H9 (cell line): ENCODE results near the gene CD226. TPM values are rescaled to one million over a fixed set of nuclear protein-coding genes. Genes with fewer than 3 reads are reported as not detected.
"Not testable (repeated sequence)": the region's sequence is repeated elsewhere in the genome, so short reads cannot be mapped to it uniquely, and the experiment has no call there.

Experiments
- DNase-seq: peaks from one replicate; pipeline ENCODE4 v3.0.0-alpha.2; 2017
- H2AFZ ChIP-seq: one replicate; pipeline ENCODE4 v1.6.1; 2013; ENCODE audit warnings: mild to moderate bottlenecking, low read length, control low read depth, moderate library complexity
- H2AK5ac ChIP-seq: 2 replicates; pipeline ENCODE4 v1.6.1; 2013; ENCODE audit warnings: low read length, control low read depth, mixed read lengths; ENCODE audit not compliant: insufficient read length
- H2BK120ac ChIP-seq: one replicate; pipeline ENCODE4 v1.6.1; 2013; ENCODE audit warnings: low read depth, mild to moderate bottlenecking, low read length, control low read depth, inconsistent platforms; ENCODE audit not compliant: poor library complexity, severe bottlenecking
- H2BK12ac ChIP-seq: 2 replicates; pipeline ENCODE4 v1.6.1; 2013; ENCODE audit warnings: low read length, control low read depth, mixed read lengths, low read depth; ENCODE audit not compliant: insufficient read length
- H2BK15ac ChIP-seq: 2 replicates; pipeline ENCODE4 v1.6.1; 2013; ENCODE audit warnings: low read depth, low read length, control low read depth
- H2BK20ac ChIP-seq: one replicate; pipeline ENCODE4 v1.6.1; 2013; ENCODE audit warnings: low read depth, mild to moderate bottlenecking, low read length, control low read depth, inconsistent platforms; ENCODE audit not compliant: poor library complexity, severe bottlenecking
- H2BK5ac ChIP-seq: 2 replicates; pipeline ENCODE4 v1.6.1; 2013; ENCODE audit warnings: low read length, control low read depth, mixed read lengths; ENCODE audit not compliant: insufficient read length
- H3K14ac ChIP-seq: 2 replicates; pipeline ENCODE4 v1.6.1; 2013; ENCODE audit warnings: low read length, control low read depth; ENCODE audit not compliant: insufficient read depth
- H3K18ac ChIP-seq: 2 replicates; pipeline ENCODE4 v1.6.1; 2013; ENCODE audit warnings: low read depth, mild to moderate bottlenecking, mixed read lengths, low read length, control low read depth; ENCODE audit not compliant: insufficient read length
- H3K23ac ChIP-seq: 2 replicates; pipeline ENCODE4 v1.6.1; 2013; ENCODE audit warnings: low read length, control low read depth, mixed read lengths, low read depth; ENCODE audit not compliant: insufficient read length
- H3K23me2 ChIP-seq: 2 replicates; pipeline ENCODE4 v1.6.1; 2013; ENCODE audit warnings: low read depth, mild to moderate bottlenecking, mixed read lengths, low read length, control low read depth; ENCODE audit not compliant: insufficient read length, poor library complexity, severe bottlenecking
- H3K27ac ChIP-seq: 2 replicates; pipeline ENCODE4 v1.5.1; 2013; ENCODE audit warnings: low read length, control low read depth, mixed read lengths, low read depth; ENCODE audit not compliant: insufficient read length
- H3K27me3 ChIP-seq: 2 replicates; pipeline ENCODE4 v1.6.1; 2013; ENCODE audit warnings: low read length, control low read depth, inconsistent platforms; ENCODE audit not compliant: insufficient read depth
- H3K4ac ChIP-seq: 2 replicates; pipeline ENCODE4 v1.6.1; 2013; ENCODE audit warnings: low read depth, mild to moderate bottlenecking, control low read depth, inconsistent platforms, low read length, moderate library complexity
- H3K4me1 ChIP-seq: 2 replicates; pipeline ENCODE4 v1.6.1; 2013; ENCODE audit warnings: low read length, control low read depth, inconsistent platforms; ENCODE audit not compliant: insufficient read depth
- H3K4me2 ChIP-seq: 2 replicates; pipeline ENCODE4 v1.6.1; 2013; ENCODE audit warnings: low read length, control low read depth, mixed read lengths; ENCODE audit not compliant: insufficient read length, insufficient read depth
- H3K56ac ChIP-seq: 2 replicates; pipeline ENCODE4 v1.6.1; 2013; ENCODE audit warnings: low read depth, mild to moderate bottlenecking, mixed read lengths, low read length, control low read depth; ENCODE audit not compliant: insufficient read length
- H3K79me1 ChIP-seq: 2 replicates; pipeline ENCODE4 v1.6.1; 2013; ENCODE audit warnings: low read depth, mild to moderate bottlenecking, moderate library complexity, low read length, control low read depth, inconsistent platforms; ENCODE audit not compliant: insufficient read depth, poor library complexity, severe bottlenecking
- H3K79me2 ChIP-seq: 2 replicates; pipeline ENCODE4 v1.6.1; 2013; ENCODE audit warnings: low read length, control low read depth, inconsistent platforms; ENCODE audit not compliant: insufficient read depth
- H3K9ac ChIP-seq: 2 replicates; pipeline ENCODE4 v1.6.1; 2013; ENCODE audit warnings: low read length, control low read depth, mixed read lengths; ENCODE audit not compliant: insufficient read length; ENCODE audit errors: extremely low read depth
- H3K9me3 ChIP-seq: one replicate; pipeline ENCODE4 v1.6.1; 2013; ENCODE audit warnings: low read depth, low read length, inconsistent platforms; ENCODE audit not compliant: control insufficient read depth
- H3T11ph ChIP-seq: one replicate; pipeline ENCODE4 v1.6.1; 2013; ENCODE audit warnings: mild to moderate bottlenecking, low read length, control low read depth, inconsistent platforms
- H4K20me1 ChIP-seq: one replicate; pipeline ENCODE4 v1.6.1; 2013; ENCODE audit not compliant: control insufficient read depth, insufficient read length, insufficient read depth
- H4K5ac ChIP-seq: 2 replicates; pipeline ENCODE4 v1.6.1; 2013; ENCODE audit warnings: low read depth, mild to moderate bottlenecking, mixed read lengths, low read length, control low read depth; ENCODE audit not compliant: insufficient read length
- H4K8ac ChIP-seq: replicated peaks from 2 replicates; pipeline ENCODE4 v1.6.1; 2013; ENCODE audit warnings: low read length, control low read depth, mixed read lengths, low read depth; ENCODE audit not compliant: insufficient read length
- H4K91ac ChIP-seq: 2 replicates; pipeline ENCODE4 v1.6.1; 2013; ENCODE audit warnings: low read depth, mild to moderate bottlenecking, moderate library complexity, mixed read lengths, low read length, control low read depth; ENCODE audit not compliant: insufficient read length
- H3K27ac Mint-ChIP-seq, 3 experiments: 2 replicates in 2 of 3; 3 replicates in 1 of 3; pipeline ENCODE4 v1.8.0; 2020 to 2021; ENCODE audit warnings: mixed read lengths in 3 of 3, mild to moderate bottlenecking in 1 of 3, moderate library complexity in 1 of 3
- H3K27me3 Mint-ChIP-seq: 2 replicates; pipeline ENCODE4 v1.8.0; 2021; ENCODE audit warnings: low read depth, mild to moderate bottlenecking, moderate library complexity, mixed read lengths
- H3K36me3 Mint-ChIP-seq, 3 experiments: 2 replicates in 2 of 3; 3 replicates in 1 of 3; pipeline ENCODE4 v1.8.0; 2020 to 2021; ENCODE audit warnings: low read depth in 3 of 3, mixed read lengths in 3 of 3; ENCODE audit not compliant: insufficient read depth in 1 of 3
- H3K4me1 Mint-ChIP-seq, 2 experiments: 2 replicates each; pipeline ENCODE4 v1.8.0; 2020; ENCODE audit warnings: mixed read lengths in 2 of 2
- H3K4me3 Mint-ChIP-seq, 2 experiments: 2 replicates in 1 of 2; 3 replicates in 1 of 2; pipeline ENCODE4 v1.8.0; 2020 to 2021; ENCODE audit warnings: mild to moderate bottlenecking in 2 of 2, mixed read lengths in 2 of 2, moderate library complexity in 1 of 2
- H3K9me3 Mint-ChIP-seq, 2 experiments: 2 replicates in 1 of 2; 3 replicates in 1 of 2; pipeline ENCODE4 v1.8.0; 2020; ENCODE audit warnings: mild to moderate bottlenecking in 2 of 2, mixed read lengths in 2 of 2, moderate library complexity in 1 of 2
- CTCF ChIP-seq: fragments of 200-600 bp; sonication (generic); conservative IDR thresholded peaks from 3 replicates; pipeline ENCODE4 v1.8.0; 2021; ENCODE audit warnings: antibody characterized with exemption, mild to moderate bottlenecking
- WGBS: extraction: QIAGEN DNeasy Blood & Tissue Kit; methylation state at CpG from one replicate; pipeline ENCODE4 v1.1.7; 2013; ENCODE audit warnings: missing lambda C conversion rate, low lambda C conversion rate, mixed read lengths; ENCODE audit not compliant: insufficient read length; ENCODE audit errors: extremely low coverage; 5-methylcytosine and 5-hydroxymethylcytosine counted together
- total RNA-seq: library from RNA; stranded (reverse); gene quantifications from 2 replicates; pipeline ENCODE4 v1.2.1, GENCODE V29; 2021

The CD226 gene
- total RNA-seq, 1 experiment from 2014 or later, result not detected

- H4K8ac ChIP-seq, result no peak overlapping the region
- no peaks in the 10 kb centered on the region for H3K23me2 ChIP-seq
- no peak overlapping the region for H2BK15ac ChIP-seq
- H3K27ac ChIP-seq, result no peak overlapping the region
- no peak overlapping the region for H4K5ac ChIP-seq
- H3K79me1 ChIP-seq, result no peaks in the 10 kb centered on the region
- no peak overlapping the region for H2BK12ac ChIP-seq
- Mint-ChIP-seq H3K4me3 (no peak overlapping the region), H3K27me3 (no peaks in the 10 kb centered on the region), H3K4me1 (no peaks in the 10 kb centered on the region), H3K9me3 (no peaks in the 10 kb centered on the region; a peak in 1 of 5 replicates), H3K36me3 (no peaks in the 10 kb centered on the region), H3K27ac (no peak overlapping the region)
- no peak overlapping the region for H2BK5ac ChIP-seq
- no peak for DNase-seq
- no peak overlapping the region for H2BK20ac ChIP-seq
- no peaks in the 10 kb centered on the region for H3K27me3 ChIP-seq
- H4K20me1 ChIP-seq, result no peaks in the 10 kb centered on the region
- no peaks in the 10 kb centered on the region for H3K4me1 ChIP-seq
- no peak overlapping the region for H3K4ac ChIP-seq
- no peak overlapping the region for H3K18ac ChIP-seq
- no peak overlapping the region for H3K56ac ChIP-seq
- H4K91ac ChIP-seq, result no peak overlapping the region
- no peak overlapping the region for H3K23ac ChIP-seq
- no peak for TF ChIP-seq CTCF
- no peak overlapping the region for H3K14ac ChIP-seq
- no peaks in the 10 kb centered on the region for H3K79me2 ChIP-seq
- H2AFZ ChIP-seq, result no peak overlapping the region
- no peak overlapping the region for H3T11ph ChIP-seq
- no peak overlapping the region for H3K9ac ChIP-seq
- no peak overlapping the region for H3K4me2 ChIP-seq
- no peak overlapping the region for H2AK5ac ChIP-seq
- no CpG with 5 or more reads among the region's 4 CpGs for WGBS
- no peak overlapping the region for H2BK120ac ChIP-seq
- no peaks in the 10 kb centered on the region for H3K9me3 ChIP-seq
Observed at GRCh38 chr18:69865776-69866175, 81.9 kb downstream of the CD226 start.

DNA sequence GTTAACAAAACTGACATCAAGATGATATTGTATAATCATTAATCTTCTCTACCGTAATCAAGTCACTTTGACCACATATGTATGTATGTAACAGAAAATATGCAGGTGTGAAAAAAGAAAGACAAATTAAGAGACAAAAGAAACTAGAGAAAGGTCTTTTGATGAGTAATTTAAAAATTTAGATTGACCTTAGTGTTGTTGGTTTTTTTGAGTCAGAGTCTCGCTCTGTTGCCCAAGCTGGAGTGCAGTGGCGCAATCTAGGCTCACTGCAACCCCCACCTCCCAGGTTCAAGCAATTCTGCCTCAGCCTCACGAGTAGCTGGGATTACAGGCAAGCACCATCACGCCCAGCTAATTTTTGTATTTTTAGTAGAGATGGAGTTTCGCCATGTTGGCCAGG is 82.9 kb downstream of the CD226 start:
- not testable (repeated sequence) for H3K27ac ChIP-seq, H2BK20ac ChIP-seq, H3K56ac ChIP-seq, DNase-seq, H3K4me2 ChIP-seq, H3K79me2 ChIP-seq, H2BK120ac ChIP-seq, H3K27me3 Mint-ChIP-seq, H3K9ac ChIP-seq, H4K8ac ChIP-seq, H4K91ac ChIP-seq, H3K27ac Mint-ChIP-seq, H3K23ac ChIP-seq, H3K18ac ChIP-seq, H3K36me3 Mint-ChIP-seq, H4K20me1 ChIP-seq, H3K9me3 Mint-ChIP-seq, H3K4ac ChIP-seq, H2BK12ac ChIP-seq, H3K9me3 ChIP-seq, H3K79me1 ChIP-seq, H3T11ph ChIP-seq, H3K14ac ChIP-seq, H3K23me2 ChIP-seq, H2AK5ac ChIP-seq, H3K4me1 Mint-ChIP-seq, H3K4me1 ChIP-seq, H2BK15ac ChIP-seq, H3K27me3 ChIP-seq, H2BK5ac ChIP-seq, H3K4me3 Mint-ChIP-seq, H2AFZ ChIP-seq, H4K5ac ChIP-seq
- no CpG with 5 or more reads among the region's 6 CpGs for WGBS
